Measurements from ENCODE around the gene OASL.
"Not testable (repeated sequence)": the region's sequence is repeated elsewhere in the genome, so short reads cannot be mapped to it uniquely, and the experiment has no call there.

Gene OASL

GRCh38 chr12:121084229-121084628 is 45.2 kb upstream of the OASL start:
- DNase-seq (ENCODE audit: extremely low read depth, low read depth): no peak
- no peak for TF ChIP-seq CTCF (IDR thresholded peaks at IDR 0.05; ENCODE audit: low read depth, low read length)

GRCh38 chr12:121080909-121081308 is 41.9 kb upstream of the OASL start:
- no peak for TF ChIP-seq CTCF (IDR thresholded peaks at IDR 0.05; ENCODE audit: low read depth, low read length)
- no peak for DNase-seq (ENCODE audit: extremely low read depth, low read depth)

DNA sequence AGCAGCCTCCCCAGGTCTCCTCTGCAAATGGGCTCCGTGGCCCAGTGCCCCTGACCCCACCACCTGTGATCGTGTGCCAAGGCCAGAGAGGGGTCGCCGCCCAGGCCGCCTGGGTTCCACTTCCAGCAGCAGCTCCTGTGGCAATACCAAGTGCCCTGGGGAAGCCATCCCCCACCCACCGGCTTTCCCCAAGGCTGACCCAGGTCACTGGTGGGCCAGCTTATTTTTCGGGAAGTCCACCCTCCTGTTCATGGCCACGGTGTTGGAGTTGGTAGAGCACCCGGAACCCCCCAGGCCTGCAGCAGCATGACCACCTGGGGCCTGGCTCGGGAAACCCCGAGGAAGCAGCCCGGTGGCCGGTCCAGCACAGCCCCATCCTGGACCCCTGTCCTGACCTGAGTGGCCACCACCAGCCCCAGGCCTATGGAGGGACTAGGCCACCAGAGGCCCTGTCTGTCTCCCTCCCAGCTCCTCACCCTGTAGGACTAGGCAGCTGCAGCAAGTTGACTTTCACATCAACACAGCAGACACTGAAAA is 40.8 kb upstream of the OASL start:
- no peak for TF ChIP-seq CTCF (IDR thresholded peaks at IDR 0.05; ENCODE audit: low read depth, low read length)

GRCh38 chr12:121077440-121077839 is 38.4 kb upstream of the OASL start:
- DNase-seq (ENCODE audit: extremely low read depth, low read depth): not testable (repeated sequence)

More for the DNA sequence above, 40.8 kb upstream of the OASL start:
- DNase-seq (ENCODE audit: extremely low read depth, low read depth): no peak

DNA sequence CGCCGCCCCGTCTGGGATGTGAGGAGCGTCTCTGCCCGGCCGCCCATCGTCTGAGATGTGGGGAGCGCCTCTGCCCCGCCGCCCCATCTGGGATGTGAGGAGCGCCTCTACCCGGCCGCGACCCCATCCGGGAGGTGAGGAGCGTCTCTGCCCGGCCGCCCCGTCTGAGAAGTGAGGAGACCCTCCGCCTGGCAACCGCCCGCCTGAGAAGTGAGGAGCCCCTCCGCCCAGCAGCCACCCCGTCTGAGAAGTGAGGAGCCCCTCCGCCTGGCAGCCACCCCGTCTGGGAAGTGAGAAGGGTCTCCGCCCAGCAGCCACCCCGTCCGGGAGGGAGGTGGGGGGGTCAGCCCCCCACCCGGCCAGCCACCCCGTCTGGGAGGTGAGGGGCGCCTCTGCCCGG is 36.9 kb upstream of the OASL start:
- not testable (repeated sequence) for DNase-seq (ENCODE audit: extremely low read depth, low read depth)

DNA sequence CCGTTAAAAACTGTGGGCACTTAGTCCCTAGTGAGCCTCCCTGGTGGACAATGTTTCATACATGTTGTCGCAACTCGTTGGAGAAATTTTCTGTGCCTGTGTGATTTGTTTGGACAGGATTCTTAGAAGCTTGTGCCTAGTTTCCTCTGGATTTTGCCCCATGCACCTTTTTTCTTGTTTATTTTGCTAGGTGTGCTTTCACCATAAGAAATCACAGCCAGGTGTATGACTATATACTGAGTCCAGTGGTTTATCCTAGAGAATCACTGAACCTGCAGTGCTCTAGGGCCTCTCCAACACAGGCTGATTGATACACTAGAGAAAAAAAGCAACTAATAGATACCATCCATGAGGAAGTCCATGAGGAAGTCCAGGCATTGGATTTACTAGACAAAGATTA is 33.1 kb upstream of the OASL start:
- TF ChIP-seq CTCF (IDR thresholded peaks at IDR 0.05; ENCODE audit: low read depth, low read length): no peak
- no peak for DNase-seq (ENCODE audit: extremely low read depth, low read depth)

GRCh38 chr12:121069206-121069605 is 30.2 kb upstream of the OASL start:
- no peak for DNase-seq (ENCODE audit: extremely low read depth, low read depth)
- no peak for TF ChIP-seq CTCF (IDR thresholded peaks at IDR 0.05; ENCODE audit: low read depth, low read length)

- DNase-seq (ENCODE audit: extremely low read depth, low read depth): no peak
- TF ChIP-seq CTCF (IDR thresholded peaks at IDR 0.05; ENCODE audit: low read depth, low read length): no peak
Observed at GRCh38 chr12:121065345-121065744, 26.3 kb upstream of the OASL start.

GRCh38 chr12:121064586-121064985 is 25.5 kb upstream of the OASL start:
- DNase-seq (ENCODE audit: extremely low read depth, low read depth): not testable (repeated sequence)

Data from AG09319 (cell line).